GM19043 (cell line): ENCODE results near the gene ZNF417.
"Not testable (repeated sequence)": the region's sequence is repeated elsewhere in the genome, so short reads cannot be mapped to it uniquely, and the experiment has no call there.

Experiments used
- ATAC-seq: cut with Tn5 transposase; IDR thresholded peaks from one replicate; pipeline ENCODE4 v1.9.1; 2021; ENCODE audit warnings: low read depth; ENCODE audit not compliant: unreplicated experiment

Gene ZNF417

GRCh38 chr19:57888107-57888559 lies 28.3 kb downstream of the ZNF417 start:
- no peak for ATAC-seq

DNA sequence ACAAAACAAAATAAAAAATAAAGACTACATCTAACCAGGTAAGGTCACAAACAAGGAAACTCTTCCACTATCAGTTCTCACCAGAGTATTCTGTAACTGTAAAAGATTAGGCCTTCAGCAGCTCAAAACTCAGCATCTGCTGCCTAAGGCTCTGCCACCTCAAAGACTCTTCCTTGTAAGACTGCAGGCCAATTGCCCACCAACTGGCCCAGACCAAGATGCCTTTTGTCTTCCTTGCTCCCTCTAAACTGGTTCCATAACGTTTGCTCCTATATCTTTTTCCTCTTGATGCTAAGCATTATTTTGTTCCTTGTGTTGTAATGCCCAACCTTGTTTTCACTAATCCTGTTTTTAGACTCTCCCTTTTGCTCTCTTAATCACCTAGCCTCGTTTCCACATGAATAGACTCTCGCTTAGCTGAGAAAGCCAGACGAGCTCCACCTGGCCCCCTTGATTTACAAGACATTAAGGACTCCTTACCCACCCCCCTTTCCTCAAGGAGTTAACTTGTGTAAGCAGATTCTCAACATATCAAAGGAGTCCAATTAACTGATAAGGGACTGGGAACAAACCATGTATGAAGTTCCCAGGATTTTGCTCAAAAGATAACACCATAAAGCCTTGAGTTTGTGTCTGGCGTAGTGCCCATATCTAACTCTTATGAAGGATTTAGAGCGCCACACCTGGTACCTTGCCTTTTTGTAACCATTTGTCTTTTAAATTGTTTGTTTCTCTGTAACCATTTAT lies 29.0 kb downstream of the ZNF417 start:
- ATAC-seq: no peak

- ATAC-seq: no peak
Measured at GRCh38 chr19:57886046-57886445, 30.3 kb downstream of the ZNF417 start.

- ATAC-seq: not testable (repeated sequence)
Measured at GRCh38 chr19:57873883-57874799, 42.3 kb downstream of the ZNF417 start.

- no peak for ATAC-seq
Measured at GRCh38 chr19:57872450-57872849, 43.9 kb downstream of the ZNF417 start.

DNA sequence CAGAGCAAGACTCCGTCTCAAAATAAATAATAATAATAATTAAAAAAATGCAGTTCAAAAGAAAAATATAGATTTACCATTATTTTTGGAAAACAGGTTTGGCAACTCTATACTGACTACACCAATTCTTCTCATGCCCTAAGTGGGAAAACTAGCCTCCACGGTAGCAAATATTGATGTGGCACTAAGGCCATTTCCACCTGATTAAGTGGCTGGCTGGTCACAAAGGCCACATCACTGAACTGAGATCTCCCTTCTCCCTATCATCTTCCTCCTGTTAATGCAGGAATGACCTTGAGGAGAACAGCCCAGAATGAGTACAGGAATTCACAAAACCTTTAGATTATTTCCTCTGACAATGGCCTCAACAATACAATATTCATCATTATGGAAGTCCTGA lies 46.2 kb downstream of the ZNF417 start:
- no peak for ATAC-seq

DNA sequence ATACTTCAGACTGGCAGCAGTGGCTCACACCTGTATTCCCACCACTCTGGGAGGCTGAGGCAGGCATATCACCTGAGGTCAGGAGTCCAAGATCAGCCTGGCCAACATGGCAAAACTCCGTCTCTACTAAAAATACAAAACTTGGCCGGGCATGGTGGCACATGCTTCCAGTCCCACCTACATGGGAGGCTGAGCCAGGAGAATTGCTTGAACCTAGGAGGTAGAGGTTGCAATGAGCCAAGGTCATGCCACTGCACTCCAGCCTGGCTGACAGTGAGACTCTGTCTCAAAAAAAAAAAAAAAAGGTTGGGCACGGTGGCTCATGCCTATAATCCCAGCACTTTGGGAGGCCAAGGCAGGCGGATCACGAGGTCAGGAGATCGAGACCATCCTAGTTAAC lies 46.7 kb downstream of the ZNF417 start:
- not testable (repeated sequence) for ATAC-seq

DNA sequence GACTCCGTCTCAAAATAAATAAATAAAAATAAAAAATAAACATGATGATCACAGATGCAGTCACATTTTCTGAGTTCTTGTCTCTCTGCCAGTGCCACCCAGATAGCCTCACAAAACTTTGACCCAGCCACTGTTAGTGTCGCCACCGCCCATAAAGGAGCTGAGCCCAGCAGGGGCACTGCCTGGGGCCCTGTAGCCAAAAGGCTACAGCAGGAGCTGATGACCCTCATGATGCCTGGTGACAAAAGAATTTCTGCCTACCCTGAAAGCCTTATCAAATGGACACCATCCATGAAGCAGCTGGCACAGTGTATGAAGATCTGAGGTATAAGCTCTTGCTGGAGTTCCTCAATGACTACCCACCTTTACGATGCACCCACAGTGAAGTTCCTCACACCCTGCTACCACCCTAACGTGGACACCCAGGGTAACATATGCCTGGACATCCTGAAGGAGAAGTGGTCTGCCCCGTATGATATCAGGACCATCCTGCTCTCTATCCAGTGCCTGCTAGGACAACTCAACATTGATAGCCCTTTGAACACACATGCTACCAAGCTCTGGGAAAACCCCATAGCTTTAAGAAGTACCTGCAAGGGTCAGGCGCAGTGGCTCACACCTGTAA lies 48.4 kb downstream of the ZNF417 start:
- ATAC-seq: no peak
